ACHN (cell line): Measurements from ENCODE around the gene SMNDC1.

Source experiments
- DNase-seq: peaks from one replicate; pipeline ENCODE4 v3.0.0-alpha.2; 2015
- in situ Hi-C: cut with HindIII; loops from 2 replicates; pipeline ENCODE4 v1.10.0; 2017; ENCODE audit warnings: low sequenced_read_pairs, low pct_ligation_motif_present, low pct_unique_long_range_greater_than_20kb

Gene SMNDC1

DNA sequence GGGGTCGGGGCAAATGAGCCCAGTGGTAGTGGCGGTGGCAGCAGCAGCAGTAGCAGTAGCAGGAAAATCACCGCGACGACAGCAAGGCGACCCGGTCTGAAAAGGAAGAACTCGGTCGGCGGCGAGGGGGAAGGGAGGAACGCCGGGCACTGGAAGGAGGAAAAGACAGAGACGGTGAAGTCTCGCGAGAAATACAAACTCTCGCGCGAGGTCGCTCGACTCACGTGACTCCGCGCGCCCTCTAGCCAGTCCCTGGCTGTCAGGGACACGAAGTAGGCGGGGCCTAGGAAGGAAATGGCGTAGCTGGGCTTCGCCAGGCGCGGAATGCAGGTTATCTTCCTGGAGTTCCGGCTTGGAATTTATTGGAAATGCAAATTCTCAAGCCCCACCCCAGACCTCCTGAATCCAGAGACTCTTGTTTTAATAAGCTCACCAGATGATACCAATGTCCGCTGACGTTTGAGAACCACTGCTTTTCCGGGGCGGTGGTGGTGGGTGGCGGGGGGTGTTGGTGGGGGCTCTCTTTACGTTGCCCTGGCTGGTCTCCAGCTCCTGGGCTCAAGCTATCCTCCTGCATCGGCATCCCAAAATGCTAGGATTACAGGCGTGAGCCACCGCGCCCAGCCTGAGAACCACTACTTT, at the start of gene SMNDC1:
TSS of gene SMNDC1 (minus strand) at position 141 of the 642 bp plus-strand sequence. CDS start 1,333 bp downstream, outside the sequence.
- DNase-seq, result peak; percentile 99

DNA sequence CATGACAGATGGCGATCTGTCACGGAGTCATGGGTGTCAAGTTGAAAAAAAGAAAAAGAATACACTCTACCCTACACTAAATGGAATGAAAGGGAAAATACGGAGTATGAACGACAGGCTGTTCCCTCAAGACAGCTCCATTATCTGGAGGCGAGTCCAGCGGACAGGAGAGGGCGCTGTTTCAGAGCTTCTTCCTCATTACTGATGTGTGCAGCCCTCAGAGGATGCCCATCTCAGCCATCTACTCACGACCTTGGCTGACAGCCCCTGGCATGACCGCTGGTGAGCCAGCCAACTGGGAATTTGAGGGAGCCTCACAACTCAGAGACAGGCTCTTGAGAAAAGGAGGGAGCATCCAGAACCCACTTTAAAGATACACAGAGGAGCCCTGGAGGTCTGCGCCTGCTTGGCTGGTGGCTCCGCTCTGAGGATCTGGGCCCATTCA, 49.6 kb upstream of the SMNDC1 start:
- in situ Hi-C loops, result no loop called here
- DNase-seq, result peak; percentile 89

More for the DNA sequence above, at the start of gene SMNDC1:
- in situ Hi-C loops, result no loop called here

DNA sequence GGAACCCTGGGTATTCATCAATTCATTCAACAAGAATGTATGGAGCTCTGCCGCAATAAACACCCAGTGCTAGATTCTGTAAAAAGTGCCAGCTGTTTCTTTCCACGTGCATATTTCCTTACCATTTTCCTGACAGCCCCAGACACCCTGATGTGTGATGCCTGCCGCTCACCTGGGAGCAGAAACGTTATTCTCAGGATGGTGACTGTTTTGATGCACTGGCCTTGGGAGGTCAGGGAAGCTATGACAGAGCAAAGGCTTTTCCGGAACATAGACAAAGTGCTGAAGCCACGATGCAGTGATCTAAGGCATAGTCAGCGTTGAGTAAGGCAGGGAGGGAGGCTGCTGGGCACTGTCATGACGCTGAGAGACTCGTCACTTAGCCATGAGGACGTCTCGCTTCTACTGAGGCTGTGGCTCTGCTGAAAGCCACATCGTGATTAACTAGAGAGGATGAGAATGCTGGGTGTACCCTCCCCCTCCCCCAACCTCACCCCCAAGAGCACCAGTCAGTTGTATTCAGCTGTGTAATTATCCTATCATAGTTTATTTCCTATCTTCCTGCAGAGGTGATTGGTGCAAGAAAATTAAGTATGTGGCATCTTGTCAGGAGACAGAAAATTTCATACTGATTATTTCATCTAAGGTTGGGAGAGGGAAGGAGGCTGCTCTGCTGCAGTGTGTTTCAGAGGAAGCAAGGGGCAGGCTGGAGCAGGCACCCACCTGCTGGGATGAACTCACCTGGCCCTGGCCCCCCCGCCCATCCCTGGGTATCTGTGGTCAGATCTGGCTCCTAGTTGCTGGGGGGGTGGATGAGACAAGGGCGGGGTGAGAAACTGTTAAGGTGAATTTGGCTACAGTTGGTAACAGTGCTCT, 48.8 kb upstream of the SMNDC1 start:
- in situ Hi-C loops, result no loop called here

DNA sequence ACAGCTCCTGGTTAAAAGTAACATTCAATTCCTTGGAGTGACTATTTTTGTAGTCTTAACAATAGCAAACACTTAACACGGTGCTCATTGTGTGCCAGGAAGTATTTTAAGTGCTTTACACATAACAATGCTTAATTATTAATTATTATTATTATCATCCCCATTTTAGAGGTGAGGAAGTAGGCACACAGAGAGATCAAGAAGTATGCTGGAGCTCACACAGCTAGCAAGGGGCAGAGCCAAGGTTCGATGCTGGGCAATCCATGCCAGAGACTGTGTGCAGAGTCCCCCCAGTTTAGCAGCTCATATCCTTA, 48.2 kb upstream of the SMNDC1 start:
- in situ Hi-C loops, result no loop called here
- no peak for DNase-seq

More for the DNA sequence above, 48.8 kb upstream of the SMNDC1 start:
- DNase-seq, result peak; percentile 75

DNA sequence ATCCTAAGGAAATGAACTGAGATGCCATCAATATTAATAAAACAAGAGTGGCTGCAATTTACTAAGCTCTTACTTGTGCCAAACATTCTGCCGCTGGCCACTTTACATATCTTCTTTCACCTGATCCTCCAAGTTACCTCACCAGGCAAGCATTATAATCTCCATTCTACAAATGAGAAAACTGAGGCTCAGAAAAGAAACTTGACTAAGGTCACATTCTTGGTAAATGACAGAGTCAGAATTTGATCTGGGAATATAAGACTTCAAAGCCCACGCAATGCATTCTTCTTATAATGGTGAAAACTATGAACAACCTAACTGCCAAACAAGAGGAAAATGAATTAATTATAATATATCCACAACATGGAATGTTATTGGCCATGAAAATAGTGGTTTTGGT, 46.1 kb upstream of the SMNDC1 start:
- in situ Hi-C loops, result no loop called here
- DNase-seq, result no peak

DNA sequence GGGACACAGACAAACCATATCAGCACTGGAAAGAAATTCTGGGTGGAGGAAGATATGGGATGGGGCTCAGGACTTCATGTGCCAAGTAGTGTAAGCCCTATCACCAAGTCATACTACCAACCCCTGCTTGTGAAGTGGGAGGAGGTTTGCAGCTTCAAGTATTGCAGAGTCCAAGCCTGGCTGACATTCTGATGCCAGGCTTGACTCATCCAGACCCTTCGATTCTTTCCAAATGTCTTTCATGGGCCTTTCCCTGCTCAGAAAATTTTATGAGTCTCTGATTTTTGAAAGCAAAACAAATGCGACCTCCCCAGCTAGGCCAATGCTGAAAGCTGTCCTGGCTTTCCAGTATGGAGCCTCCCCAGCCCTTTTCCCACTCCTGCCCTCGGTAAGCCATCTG, 45.1 kb upstream of the SMNDC1 start:
- in situ Hi-C loops, result no loop called here
- no peak for DNase-seq

DNA sequence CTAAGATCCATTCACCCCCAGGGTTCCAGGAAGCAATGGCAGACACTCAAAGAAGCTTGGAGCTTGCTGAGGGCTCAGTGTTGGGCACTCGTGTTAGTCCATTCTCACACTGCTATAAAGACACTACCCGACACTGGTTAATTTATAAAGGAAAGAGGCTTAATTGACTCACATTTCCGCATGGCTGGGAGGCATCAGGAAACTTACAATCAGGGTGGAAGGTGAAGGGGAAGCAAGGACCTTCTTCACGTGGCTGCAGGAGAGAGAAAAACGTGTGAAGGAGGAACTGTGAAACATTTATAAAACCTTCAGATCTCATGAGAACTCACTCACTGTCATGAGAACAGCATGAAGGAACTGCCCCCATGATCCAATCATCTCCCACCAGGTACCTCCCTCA, 44.7 kb upstream of the SMNDC1 start:
- in situ Hi-C loops, result no loop called here
- no peak for DNase-seq

DNA sequence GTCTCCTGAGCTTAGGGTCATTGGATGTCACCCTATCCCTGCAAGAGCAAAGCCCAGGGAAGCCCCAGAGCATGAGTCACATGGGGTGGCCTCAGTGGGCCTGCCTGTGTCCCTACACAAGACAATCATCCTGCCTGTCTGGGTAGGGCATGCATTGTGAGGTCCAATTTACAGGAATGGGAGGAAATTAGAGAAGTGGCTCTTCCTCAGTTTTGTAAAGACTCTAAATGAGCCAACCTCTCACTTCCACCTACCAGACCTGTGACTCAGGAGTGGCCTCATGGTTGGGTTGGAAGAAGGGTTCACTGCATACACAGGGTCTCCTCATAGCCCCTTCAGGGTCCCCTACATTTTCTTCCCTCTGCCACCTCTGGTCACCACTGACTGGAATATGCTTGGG, 43.6 kb upstream of the SMNDC1 start:
- in situ Hi-C loops, result no loop called here
- DNase-seq, result no peak

DNA sequence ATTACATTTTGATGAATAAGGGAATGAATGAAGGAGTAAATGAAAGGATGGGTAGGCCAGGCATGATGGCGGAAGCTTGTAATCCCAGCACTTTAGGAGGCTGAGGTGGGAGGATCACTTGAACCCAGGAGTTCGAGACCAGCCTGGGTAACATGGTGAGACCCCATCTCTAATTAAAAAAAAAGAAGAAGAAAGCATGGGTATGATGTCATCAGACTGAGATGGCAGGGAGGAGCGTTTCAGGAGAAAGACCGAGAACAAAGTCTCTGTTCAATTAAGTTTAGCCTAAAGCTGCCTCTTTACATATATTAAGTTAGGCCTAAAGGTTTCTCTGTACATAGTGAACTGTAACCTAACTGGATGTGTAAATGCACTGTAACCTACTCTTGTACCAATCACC, 42.2 kb upstream of the SMNDC1 start:
- in situ Hi-C loops, result no loop called here

DNA sequence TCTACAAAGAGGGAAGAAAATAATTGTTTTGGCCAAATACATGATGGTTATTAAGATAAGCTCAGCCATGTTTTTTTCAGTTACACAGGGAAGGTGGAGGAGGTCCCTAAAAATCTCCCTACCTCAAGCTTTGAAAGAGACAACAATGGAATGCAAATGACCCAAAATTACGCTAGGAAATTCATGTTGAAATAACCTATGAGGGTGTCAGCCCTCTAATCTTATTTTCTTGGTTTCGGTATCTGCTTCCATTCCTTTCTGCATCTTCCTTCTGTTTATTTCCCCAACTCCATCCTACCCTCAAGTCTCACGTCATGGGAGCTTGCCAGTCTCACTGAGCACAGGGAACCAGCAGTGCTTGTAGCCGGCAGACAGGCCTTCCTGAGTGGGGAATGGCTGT, 40.6 kb upstream of the SMNDC1 start:
- DNase-seq, result no peak
- in situ Hi-C loops, result no loop called here

More for the DNA sequence above, 42.2 kb upstream of the SMNDC1 start:
- DNase-seq, result no peak

DNA sequence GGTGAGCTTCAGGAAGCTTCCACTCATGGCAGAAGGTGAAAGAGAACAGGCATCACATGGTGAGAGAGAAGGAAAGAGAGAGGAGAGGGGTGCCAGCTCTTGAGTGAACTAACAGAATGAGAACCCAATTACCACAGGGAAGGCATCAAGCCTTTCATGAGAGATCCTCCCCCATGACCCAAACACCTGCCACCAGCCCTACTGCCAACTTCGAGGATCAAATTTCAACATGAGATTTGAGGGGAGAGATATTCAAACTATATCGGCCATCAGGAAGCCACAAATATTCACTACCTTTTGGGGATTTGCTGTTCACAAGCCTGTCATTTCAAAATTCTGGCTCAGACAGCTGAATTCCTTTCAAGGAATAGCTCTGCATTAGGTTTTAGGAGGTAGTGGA, 39.9 kb upstream of the SMNDC1 start:
- DNase-seq, result no peak
- in situ Hi-C loops, result no loop called here

DNA sequence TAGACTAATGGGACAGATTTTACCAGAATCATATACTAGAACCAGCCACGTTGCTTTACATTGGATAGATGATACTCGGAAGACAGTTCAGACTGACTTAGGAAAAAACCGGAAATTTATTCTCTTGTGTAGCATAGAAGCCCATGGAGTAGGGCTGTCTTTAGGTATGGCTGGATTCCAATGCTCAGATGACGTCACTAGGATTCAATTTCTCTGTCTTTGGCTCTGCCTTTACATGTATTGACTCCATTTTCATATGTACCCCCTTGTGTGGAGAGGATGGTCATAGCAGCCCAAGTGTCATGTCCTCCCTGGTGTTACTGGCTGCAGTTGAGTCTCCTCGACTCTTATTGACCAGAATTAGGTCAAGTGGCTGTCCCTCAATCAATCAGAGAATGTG, 39.2 kb upstream of the SMNDC1 start:
- in situ Hi-C loops, result no loop called here
- DNase-seq, result no peak

DNA sequence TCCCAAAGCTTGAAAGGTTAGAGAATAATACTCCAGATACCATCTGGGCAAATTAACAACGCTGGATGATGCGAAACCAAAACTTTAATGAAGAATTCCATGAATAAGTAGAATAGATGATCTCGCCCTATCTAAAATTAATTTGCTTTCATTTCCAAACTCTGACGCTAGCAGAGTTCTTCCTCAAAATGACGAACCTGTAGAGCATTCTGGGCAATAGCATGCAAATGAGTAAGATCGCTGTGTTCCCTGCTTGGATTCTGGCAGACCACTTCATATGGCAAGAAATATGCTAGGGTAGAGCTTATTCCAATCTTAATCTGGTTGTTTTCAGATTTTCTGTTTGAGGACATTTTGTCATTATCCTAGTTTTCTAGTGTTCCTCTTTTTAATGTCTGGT, 36.1 kb upstream of the SMNDC1 start:
- no peak for DNase-seq
- in situ Hi-C loops, result no loop called here

DNA sequence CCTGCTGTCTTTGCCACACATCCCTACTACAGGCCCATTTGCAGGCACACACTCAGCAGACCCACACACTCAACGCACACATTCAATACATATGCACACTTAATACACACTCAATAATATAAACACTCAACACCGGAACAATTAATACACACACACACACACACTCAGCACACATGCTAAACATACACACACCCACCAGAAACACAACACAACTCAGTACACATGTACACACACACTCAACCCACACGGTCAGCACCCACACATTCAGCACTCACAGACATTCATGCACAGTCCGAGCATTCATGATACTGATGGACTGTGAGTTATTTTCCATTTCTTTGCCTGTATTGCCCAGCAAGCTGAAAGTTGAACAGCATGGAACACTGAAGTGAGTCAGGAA, 35.4 kb upstream of the SMNDC1 start:
- DNase-seq, result no peak
- in situ Hi-C loops, result no loop called here

DNA sequence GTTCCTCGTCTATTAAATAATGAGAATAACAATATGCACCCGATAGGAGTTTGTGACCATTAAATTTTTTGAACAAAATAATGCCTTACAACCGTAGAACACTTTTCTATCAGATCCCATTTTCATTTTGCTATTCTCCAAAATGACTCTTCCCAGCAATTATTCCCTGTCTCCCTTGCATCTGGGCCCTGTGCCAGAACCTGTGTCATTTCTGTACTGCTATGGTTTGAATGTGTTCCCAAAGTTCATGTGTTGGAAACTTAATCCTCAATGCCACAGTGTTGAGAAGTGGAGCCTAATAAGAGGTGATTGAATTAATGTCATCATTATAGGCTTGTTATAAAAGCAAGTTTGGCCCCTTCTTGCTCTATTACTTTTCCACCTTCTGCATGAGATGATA, 33.2 kb upstream of the SMNDC1 start:
- no peak for DNase-seq
- in situ Hi-C loops, result no loop called here

DNA sequence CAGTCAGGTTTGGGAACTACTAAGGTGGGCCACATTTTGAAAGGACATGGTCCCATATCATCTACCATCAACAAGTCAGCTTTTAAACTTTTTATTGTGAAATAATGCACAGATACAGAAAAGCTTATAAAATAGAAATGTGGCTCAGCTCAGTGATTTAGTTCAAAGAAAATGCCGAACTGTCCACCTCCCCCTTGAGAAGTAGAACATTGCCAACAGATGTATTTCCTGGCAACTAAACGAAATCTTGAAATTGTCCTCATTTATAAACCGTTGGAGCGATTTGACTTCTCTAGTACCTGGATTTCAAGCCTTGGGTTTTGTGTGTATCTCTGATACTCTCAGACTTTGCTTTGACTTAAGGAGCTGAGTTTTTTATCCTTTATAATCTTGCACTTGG, 32.7 kb upstream of the SMNDC1 start:
- DNase-seq, result no peak
- in situ Hi-C loops, result no loop called here

DNA sequence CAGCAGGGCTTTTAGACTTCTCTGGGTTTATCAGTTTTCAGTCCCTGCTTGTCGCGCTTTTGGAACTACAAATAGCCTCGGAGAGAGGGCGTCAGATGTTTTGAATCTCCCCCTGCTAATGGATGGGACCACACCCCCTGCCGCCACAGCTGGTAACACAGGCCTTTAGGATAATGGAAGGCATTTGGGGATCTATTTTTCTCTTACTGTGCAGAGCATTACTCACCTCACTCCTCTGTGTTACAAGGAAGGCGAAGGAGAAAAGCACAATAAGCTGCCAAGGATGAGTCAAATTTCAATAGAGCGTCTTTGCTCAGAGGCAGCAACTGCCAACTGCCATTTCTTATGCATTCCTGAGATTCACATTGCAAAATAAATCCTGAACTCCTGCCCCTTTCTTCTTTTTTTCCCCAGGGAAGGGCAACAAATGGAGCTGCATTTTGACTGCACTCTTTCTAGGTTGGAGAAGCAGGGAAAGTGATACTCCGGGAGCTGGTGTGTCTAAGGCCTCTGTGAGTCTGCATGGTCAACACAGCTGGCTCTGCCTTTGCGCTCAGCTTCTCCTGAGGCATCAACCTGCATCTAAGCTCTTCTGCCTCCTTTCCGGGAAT, 31.5 kb upstream of the SMNDC1 start:
- peak; percentile 90 for DNase-seq
- in situ Hi-C loops, result no loop called here

DNA sequence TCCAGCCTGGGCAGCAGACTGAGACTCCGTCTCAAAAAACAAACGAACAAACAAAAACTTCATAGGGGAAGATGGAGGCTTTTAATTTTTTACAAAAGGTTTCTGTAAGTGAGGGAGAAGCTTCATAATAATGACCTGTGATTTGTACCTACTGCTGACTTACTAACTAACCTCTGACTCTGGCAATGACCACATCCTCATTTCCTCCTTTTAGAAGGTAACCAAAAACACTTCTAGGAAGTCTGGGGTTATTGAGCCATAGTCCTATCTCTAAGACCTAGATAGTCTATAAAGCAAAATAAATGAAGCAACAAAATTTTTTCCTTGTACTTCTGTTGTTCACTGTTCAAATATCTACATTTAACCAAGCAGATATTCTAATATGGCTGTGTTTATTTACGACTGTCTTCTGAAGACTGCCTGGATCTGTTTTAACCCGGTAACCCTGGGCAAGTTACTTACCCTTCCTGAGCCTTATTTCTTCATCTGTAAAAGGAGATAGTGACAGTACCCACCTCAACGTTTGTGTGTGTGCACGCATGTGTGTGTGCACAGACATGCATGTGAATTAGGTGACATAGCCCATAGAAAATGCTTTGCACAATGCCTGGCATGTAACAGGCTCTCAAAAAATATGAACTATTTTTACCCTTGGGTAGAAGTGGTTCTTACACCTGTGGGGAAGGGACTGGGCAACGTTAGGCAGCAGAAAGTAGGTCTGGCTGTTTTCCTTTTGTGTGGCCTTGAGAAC, 30.8 kb upstream of the SMNDC1 start:
- DNase-seq, result no peak

DNA sequence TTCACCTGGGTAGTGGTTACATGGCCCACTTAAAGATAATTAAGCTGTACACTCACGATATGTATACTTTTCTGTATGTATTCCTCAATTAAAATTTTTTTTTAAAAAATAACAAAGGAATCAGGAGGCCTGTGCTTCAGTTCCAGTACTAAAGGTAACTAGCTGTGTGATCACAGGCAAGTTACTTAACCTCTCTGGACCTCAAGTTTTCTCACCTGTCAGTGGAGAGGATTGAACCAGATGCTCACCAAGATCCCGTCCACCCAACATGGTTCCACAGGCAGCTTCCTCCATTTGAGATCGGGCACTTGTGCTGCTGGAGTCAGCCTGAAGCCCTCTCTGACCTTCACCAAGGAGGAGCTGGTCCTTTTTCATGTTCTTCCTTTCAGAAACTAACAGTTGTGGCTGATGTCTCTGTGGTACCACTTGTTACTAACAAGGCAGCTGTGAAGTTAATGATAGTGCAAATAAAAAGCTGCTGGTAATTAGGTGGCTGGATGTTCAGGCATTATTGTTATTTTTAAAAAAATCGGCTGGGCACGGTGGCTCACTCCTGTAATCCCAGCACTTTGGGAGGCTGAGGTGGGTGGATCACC, 29.4 kb upstream of the SMNDC1 start:
- in situ Hi-C loops, result no loop called here
- DNase-seq, result no peak

More for the DNA sequence above, 30.8 kb upstream of the SMNDC1 start:
- in situ Hi-C loops, result no loop called here
